ENCODE results near the gene HSFX3. TPM values are rescaled to one million over a fixed set of nuclear protein-coding genes. Genes with fewer than 3 reads are reported as not detected.
"Not testable (repeated sequence)": the region's sequence is repeated elsewhere in the genome, so short reads cannot be mapped to it uniquely, and the experiment has no call there.

The HSFX3 gene
- total RNA-seq, 1 donor from 2014 or later, result not detected

DNA sequence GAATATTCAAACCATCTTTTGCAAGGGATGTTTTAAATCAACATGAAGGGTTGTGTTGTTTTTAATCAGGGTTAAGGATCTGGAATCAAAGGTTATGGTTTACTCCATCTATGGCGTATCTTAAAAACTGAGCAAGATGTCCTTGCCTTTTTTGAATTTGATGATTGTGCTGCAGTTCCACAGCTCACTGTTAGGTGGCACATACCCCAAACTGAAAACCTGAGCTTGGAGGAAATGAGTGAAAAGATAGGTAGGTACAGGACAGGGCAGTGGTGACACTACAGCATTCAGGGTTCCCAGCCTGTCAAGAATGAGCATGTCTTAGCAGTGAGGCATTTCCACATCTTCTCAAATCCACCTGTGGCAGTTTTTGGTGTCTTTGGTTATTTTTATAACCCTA lies 22.0 kb downstream of the HSFX3 start:
- TF ChIP-seq CTCF (IDR thresholded peaks at IDR 0.05; ENCODE audit: unreplicated experiment), result peak; percentile 52
- H3K9me3 Mint-ChIP-seq (ENCODE audit: unreplicated experiment), result no peaks in the 10 kb centered on the region
- peaks cover 1% of the 10 kb centered on the region for H3K27me3 Mint-ChIP-seq (ENCODE audit: unreplicated experiment)

GRCh38 chrX:149526318-149527033 lies 23.2 kb downstream of the HSFX3 start:
- H3K9me3 Mint-ChIP-seq (ENCODE audit: unreplicated experiment); H3K36me3 Mint-ChIP-seq (ENCODE audit: low read depth, unreplicated experiment); DNase-seq (ENCODE audit: low spot score); H3K4me1 Mint-ChIP-seq (ENCODE audit: unreplicated experiment); H3K27ac Mint-ChIP-seq (ENCODE audit: unreplicated experiment); H3K27me3 Mint-ChIP-seq (ENCODE audit: unreplicated experiment); H3K4me3 Mint-ChIP-seq (ENCODE audit: unreplicated experiment): not testable (repeated sequence)

More for the DNA sequence above, 22.0 kb downstream of the HSFX3 start:
- peak; percentile 16 for DNase-seq (ENCODE audit: low spot score)
- peaks cover 2% of the 10 kb centered on the region for H3K4me1 Mint-ChIP-seq (ENCODE audit: unreplicated experiment)
- H3K4me3 Mint-ChIP-seq (ENCODE audit: unreplicated experiment), result no peak overlapping the region
- peaks cover 7% of the 10 kb centered on the region for H3K36me3 Mint-ChIP-seq (ENCODE audit: low read depth, unreplicated experiment)
- no peak overlapping the region for H3K27ac Mint-ChIP-seq (ENCODE audit: unreplicated experiment)

DNA sequence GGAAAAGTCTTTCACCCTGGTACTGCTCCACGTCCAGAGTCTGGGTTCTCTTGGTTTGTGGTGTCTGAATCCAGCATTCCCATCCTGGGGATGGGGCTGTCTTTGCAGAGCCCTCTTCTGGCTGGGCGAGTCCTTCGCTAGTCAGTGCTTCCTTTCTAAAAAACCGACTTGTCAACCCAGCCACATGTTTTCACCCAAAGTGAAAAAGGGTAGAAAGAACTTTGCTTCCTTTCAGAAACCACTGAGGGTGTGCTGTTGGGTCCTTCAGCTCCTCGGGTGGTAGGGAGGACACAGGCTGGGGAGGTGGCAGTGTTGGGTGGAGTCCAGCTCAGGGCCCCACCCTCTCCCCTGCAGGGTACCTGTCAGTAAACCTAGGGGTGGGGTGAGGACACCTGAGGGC lies 23.8 kb downstream of the HSFX3 start:
- not testable (repeated sequence) for DNase-seq (ENCODE audit: low spot score); H3K4me1 Mint-ChIP-seq (ENCODE audit: unreplicated experiment); H3K27me3 Mint-ChIP-seq (ENCODE audit: unreplicated experiment); H3K4me3 Mint-ChIP-seq (ENCODE audit: unreplicated experiment); H3K9me3 Mint-ChIP-seq (ENCODE audit: unreplicated experiment); H3K27ac Mint-ChIP-seq (ENCODE audit: unreplicated experiment); H3K36me3 Mint-ChIP-seq (ENCODE audit: low read depth, unreplicated experiment)

GRCh38 chrX:149525389-149525788 lies 24.3 kb downstream of the HSFX3 start:
- not testable (repeated sequence) for H3K9me3 Mint-ChIP-seq (ENCODE audit: unreplicated experiment); H3K4me1 Mint-ChIP-seq (ENCODE audit: unreplicated experiment); H3K27ac Mint-ChIP-seq (ENCODE audit: unreplicated experiment); DNase-seq (ENCODE audit: low spot score); H3K4me3 Mint-ChIP-seq (ENCODE audit: unreplicated experiment); H3K27me3 Mint-ChIP-seq (ENCODE audit: unreplicated experiment); H3K36me3 Mint-ChIP-seq (ENCODE audit: low read depth, unreplicated experiment)

DNA sequence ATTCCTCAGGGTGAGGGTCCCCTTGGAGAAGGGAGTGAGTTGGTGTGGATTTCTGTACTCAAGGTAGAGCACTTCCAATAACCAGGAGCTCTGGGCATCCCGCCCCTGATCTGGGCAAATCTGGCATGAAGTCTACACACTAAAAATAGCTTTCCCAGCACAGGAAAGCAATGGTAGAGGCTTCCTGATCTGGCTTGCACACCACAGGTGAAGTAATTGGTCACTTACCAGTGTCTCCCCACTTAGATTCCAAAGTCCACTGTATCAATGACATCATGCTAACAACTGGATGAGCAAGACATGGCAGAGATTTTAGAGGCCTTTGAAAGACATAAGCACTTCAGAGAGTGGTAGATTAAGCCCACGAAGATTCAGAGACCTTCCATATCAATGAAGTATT lies 26.8 kb downstream of the HSFX3 start:
- peaks cover 7% of the 10 kb centered on the region for H3K4me1 Mint-ChIP-seq (ENCODE audit: unreplicated experiment)
- no peaks in the 10 kb centered on the region for H3K9me3 Mint-ChIP-seq (ENCODE audit: unreplicated experiment)
- H3K27ac Mint-ChIP-seq (ENCODE audit: unreplicated experiment), result no peak overlapping the region
- no peaks in the 10 kb centered on the region for H3K36me3 Mint-ChIP-seq (ENCODE audit: low read depth, unreplicated experiment)
- H3K4me3 Mint-ChIP-seq (ENCODE audit: unreplicated experiment), result no peak overlapping the region
- peaks cover 2% of the 10 kb centered on the region for H3K27me3 Mint-ChIP-seq (ENCODE audit: unreplicated experiment)
- DNase-seq (ENCODE audit: low spot score), result no peak
- TF ChIP-seq CTCF (IDR thresholded peaks at IDR 0.05; ENCODE audit: unreplicated experiment), result no peak

DNA sequence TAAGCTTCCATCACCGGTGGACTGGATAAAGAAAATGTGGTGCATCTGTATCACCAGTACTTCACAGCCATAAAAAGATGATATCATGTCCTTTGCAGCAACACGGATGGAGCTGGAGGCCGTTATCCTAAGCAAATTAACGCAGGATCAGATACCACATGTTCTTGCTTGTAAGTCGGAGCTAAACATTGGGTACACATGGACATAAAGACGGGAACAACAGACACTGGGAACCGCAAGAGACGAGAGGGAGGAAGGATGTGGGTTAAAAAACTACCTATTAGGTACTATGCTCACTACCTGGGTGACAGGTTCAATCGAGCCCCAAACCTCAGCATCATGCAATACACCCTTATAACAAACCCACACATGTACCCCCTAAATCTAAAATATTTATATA lies 28.3 kb downstream of the HSFX3 start:
- Mint-ChIP-seq H3K4me3 (ENCODE audit: unreplicated experiment) (no peak overlapping the region), H3K36me3 (ENCODE audit: low read depth, unreplicated experiment) (no peaks in the 10 kb centered on the region), H3K27ac (ENCODE audit: unreplicated experiment) (no peak overlapping the region), H3K9me3 (ENCODE audit: unreplicated experiment) (no peaks in the 10 kb centered on the region), H3K27me3 (ENCODE audit: unreplicated experiment) (peaks cover 5% of the 10 kb centered on the region), H3K4me1 (ENCODE audit: unreplicated experiment) (peaks cover 14% of the 10 kb centered on the region)
- no peak for DNase-seq (ENCODE audit: low spot score)
- no peak for TF ChIP-seq CTCF (IDR thresholded peaks at IDR 0.05; ENCODE audit: unreplicated experiment)

DNA sequence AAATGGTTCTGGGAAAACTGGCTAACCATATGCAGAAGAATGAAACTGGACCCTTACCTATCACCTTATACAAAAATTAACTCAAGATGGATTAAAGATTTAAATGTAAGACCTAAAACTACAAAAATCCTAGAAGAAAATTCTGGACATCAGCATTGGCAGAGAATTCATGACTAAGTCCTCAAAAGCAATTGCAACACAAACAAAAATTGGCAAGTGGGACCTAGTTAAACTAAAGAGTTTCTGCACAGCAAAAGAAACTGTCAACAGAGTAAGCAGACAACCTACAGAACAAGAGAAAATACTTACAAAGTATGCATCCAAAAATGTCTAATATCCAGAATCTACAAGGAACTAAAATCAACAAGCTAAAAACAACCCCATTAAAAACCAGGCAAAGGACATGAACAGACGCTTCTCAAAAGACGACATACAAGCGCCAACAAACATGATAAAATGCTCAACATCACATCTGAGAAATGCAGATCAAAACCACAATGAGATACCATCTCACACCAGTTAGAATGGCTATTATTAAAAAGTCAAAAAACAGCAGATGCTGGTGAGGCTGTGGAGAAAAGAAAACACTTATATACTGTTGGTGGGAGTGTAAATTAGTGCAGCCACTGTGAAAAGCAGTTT lies 29.0 kb downstream of the HSFX3 start:
- H3K4me3 Mint-ChIP-seq (ENCODE audit: unreplicated experiment); H3K27me3 Mint-ChIP-seq (ENCODE audit: unreplicated experiment); DNase-seq (ENCODE audit: low spot score); H3K36me3 Mint-ChIP-seq (ENCODE audit: low read depth, unreplicated experiment); H3K9me3 Mint-ChIP-seq (ENCODE audit: unreplicated experiment): not testable (repeated sequence)
- Mint-ChIP-seq H3K27ac (ENCODE audit: unreplicated experiment) (peak overlapping the region; percentile 30), H3K4me1 (ENCODE audit: unreplicated experiment) (peaks cover 18% of the 10 kb centered on the region)

Measured in endothelial cell (in vitro differentiated cells).